ENCODE measurements around the gene KPNA5. TPM values are rescaled to one million over a fixed set of nuclear protein-coding genes. Genes with fewer than 3 reads are reported as not detected.

Gene KPNA5
- total RNA-seq, 1 experiment from 2014 or later: 12.2 TPM

DNA sequence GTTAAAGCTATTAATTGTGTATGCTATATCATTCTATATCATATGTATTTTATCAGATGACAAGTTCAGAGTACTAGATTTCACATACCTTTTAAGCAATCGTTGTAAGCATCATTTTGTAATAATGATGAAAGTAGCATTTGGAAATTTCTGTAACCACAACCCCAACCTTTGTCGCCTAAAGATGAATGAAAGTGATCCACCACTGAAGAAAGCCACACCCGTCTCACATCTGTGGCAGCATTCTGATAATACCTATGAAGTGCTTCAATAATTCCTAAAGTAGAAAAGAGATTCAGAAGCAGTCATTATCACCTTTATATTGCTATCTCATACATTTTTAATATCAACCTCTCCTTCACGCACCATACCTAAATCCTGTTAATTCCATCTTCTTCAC is 29.1 kb upstream of the KPNA5 start:
- no peak for ATAC-seq
- POLR2A ChIA-PET: no interaction called here

DNA sequence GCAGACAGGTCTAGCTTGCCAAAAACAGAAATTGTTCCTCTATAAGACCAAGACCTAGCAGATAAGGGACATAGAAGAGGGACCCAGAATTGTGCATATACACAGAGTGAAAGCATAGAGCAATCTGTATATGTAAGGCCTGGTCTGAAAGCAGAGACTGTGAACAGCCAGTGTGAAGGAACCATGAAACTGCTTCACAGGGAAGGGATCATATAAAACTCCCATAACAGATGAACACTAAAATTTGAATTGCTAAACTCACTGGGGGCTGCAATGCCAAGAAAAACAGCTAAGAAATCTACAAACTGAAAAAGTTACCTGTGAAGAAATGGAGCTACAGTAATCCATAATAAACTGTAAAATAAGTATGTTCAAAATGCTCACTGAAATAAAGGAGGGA is 19.4 kb upstream of the KPNA5 start:
- no peak for ATAC-seq
- no peaks in the 10 kb centered on the region for H3K27me3 Mint-ChIP-seq (ENCODE audit: low read depth)
- H3K9me3 Mint-ChIP-seq: no peaks in the 10 kb centered on the region
- H3K36me3 Mint-ChIP-seq: peaks cover 8% of the 10 kb centered on the region
- ChIA-PET POLR2A (no interaction called here), CTCF (interaction anchor here (0.9 kb wide), 1 partner anchor 17 kb away, joined by 3 read pairs; no protein-coding TSS in a partner anchor)
- TF ChIP-seq TEAD1 (CRISPR knock-in tag; IDR thresholded peaks at IDR 0.05): no peak
- TF ChIP-seq, protein P1, sequence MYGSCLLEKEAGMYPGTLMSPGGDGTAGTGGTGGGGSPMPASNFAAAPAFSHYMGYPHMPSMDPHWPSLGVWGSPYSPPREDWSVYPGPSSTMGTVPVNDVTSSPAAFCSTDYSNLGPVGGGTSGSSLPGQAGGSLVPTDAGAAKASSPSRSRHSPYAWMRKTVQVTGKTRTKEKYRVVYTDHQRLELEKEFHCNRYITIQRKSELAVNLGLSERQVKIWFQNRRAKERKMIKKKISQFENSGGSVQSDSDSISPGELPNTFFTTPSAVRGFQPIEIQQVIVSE (CRISPR knock-in tag; IDR thresholded peaks at IDR 0.05; ENCODE audit: borderline replicate concordance): no peak
- no peak for TF ChIP-seq FOXP1 (CRISPR knock-in tag; IDR thresholded peaks at IDR 0.05; ENCODE audit: borderline replicate concordance)
- TF ChIP-seq, protein P2, sequence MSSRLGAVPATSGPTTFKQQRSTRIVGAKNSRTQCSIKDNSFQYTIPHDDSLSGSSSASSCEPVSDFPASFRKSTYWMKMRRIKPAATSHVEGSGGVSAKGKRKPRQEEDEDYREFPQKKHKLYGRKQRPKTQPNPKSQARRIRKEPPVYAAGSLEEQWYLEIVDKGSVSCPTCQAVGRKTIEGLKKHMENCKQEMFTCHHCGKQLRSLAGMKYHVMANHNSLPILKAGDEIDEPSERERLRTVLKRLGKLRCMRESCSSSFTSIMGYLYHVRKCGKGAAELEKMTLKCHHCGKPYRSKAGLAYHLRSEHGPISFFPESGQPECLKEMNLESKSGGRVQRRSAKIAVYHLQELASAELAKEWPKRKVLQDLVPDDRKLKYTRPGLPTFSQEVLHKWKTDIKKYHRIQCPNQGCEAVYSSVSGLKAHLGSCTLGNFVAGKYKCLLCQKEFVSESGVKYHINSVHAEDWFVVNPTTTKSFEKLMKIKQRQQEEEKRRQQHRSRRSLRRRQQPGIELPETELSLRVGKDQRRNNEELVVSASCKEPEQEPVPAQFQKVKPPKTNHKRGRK (CRISPR knock-in tag; IDR thresholded peaks at IDR 0.05; ENCODE audit: borderline replicate concordance): no peak
- TF ChIP-seq FOXJ3 (CRISPR knock-in tag; IDR thresholded peaks at IDR 0.05; ENCODE audit: borderline replicate concordance): no peak
- TF ChIP-seq, protein P3, sequence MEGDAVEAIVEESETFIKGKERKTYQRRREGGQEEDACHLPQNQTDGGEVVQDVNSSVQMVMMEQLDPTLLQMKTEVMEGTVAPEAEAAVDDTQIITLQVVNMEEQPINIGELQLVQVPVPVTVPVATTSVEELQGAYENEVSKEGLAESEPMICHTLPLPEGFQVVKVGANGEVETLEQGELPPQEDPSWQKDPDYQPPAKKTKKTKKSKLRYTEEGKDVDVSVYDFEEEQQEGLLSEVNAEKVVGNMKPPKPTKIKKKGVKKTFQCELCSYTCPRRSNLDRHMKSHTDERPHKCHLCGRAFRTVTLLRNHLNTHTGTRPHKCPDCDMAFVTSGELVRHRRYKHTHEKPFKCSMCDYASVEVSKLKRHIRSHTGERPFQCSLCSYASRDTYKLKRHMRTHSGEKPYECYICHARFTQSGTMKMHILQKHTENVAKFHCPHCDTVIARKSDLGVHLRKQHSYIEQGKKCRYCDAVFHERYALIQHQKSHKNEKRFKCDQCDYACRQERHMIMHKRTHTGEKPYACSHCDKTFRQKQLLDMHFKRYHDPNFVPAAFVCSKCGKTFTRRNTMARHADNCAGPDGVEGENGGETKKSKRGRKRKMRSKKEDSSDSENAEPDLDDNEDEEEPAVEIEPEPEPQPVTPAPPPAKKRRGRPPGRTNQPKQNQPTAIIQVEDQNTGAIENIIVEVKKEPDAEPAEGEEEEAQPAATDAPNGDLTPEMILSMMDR (IDR thresholded peaks at IDR 0.05): no peak
- no peak for TF ChIP-seq SP1 (CRISPR knock-in tag; conservative IDR thresholded peaks at IDR 0.05)
- TF ChIP-seq, protein P4, sequence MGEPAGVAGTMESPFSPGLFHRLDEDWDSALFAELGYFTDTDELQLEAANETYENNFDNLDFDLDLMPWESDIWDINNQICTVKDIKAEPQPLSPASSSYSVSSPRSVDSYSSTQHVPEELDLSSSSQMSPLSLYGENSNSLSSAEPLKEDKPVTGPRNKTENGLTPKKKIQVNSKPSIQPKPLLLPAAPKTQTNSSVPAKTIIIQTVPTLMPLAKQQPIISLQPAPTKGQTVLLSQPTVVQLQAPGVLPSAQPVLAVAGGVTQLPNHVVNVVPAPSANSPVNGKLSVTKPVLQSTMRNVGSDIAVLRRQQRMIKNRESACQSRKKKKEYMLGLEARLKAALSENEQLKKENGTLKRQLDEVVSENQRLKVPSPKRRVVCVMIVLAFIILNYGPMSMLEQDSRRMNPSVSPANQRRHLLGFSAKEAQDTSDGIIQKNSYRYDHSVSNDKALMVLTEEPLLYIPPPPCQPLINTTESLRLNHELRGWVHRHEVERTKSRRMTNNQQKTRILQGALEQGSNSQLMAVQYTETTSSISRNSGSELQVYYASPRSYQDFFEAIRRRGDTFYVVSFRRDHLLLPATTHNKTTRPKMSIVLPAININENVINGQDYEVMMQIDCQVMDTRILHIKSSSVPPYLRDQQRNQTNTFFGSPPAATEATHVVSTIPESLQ (CRISPR knock-in tag; IDR thresholded peaks at IDR 0.05): no peak
- no peak for TF ChIP-seq TCF7 (CRISPR knock-in tag; IDR thresholded peaks at IDR 0.05; ENCODE audit: low read depth)
- no peak for TF ChIP-seq GABPB1 (CRISPR knock-in tag; IDR thresholded peaks at IDR 0.05)
- no peak for TF ChIP-seq SMAD3 (CRISPR knock-in tag; IDR thresholded peaks at IDR 0.05; ENCODE audit: borderline replicate concordance)
- TF ChIP-seq, protein P5, sequence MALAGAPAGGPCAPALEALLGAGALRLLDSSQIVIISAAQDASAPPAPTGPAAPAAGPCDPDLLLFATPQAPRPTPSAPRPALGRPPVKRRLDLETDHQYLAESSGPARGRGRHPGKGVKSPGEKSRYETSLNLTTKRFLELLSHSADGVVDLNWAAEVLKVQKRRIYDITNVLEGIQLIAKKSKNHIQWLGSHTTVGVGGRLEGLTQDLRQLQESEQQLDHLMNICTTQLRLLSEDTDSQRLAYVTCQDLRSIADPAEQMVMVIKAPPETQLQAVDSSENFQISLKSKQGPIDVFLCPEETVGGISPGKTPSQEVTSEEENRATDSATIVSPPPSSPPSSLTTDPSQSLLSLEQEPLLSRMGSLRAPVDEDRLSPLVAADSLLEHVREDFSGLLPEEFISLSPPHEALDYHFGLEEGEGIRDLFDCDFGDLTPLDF (CRISPR knock-in tag; IDR thresholded peaks at IDR 0.05): no peak
- TF ChIP-seq, protein P6, sequence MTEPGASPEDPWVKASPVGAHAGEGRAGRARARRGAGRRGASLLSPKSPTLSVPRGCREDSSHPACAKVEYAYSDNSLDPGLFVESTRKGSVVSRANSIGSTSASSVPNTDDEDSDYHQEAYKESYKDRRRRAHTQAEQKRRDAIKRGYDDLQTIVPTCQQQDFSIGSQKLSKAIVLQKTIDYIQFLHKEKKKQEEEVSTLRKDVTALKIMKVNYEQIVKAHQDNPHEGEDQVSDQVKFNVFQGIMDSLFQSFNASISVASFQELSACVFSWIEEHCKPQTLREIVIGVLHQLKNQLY (CRISPR knock-in tag; IDR thresholded peaks at IDR 0.05): no peak
- TF ChIP-seq ZNF317 (CRISPR knock-in tag; IDR thresholded peaks at IDR 0.05; ENCODE audit: borderline replicate concordance, low read depth): no peak
- TF ChIP-seq, protein P7, sequence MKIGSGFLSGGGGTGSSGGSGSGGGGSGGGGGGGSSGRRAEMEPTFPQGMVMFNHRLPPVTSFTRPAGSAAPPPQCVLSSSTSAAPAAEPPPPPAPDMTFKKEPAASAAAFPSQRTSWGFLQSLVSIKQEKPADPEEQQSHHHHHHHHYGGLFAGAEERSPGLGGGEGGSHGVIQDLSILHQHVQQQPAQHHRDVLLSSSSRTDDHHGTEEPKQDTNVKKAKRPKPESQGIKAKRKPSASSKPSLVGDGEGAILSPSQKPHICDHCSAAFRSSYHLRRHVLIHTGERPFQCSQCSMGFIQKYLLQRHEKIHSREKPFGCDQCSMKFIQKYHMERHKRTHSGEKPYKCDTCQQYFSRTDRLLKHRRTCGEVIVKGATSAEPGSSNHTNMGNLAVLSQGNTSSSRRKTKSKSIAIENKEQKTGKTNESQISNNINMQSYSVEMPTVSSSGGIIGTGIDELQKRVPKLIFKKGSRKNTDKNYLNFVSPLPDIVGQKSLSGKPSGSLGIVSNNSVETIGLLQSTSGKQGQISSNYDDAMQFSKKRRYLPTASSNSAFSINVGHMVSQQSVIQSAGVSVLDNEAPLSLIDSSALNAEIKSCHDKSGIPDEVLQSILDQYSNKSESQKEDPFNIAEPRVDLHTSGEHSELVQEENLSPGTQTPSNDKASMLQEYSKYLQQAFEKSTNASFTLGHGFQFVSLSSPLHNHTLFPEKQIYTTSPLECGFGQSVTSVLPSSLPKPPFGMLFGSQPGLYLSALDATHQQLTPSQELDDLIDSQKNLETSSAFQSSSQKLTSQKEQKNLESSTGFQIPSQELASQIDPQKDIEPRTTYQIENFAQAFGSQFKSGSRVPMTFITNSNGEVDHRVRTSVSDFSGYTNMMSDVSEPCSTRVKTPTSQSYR (CRISPR knock-in tag; IDR thresholded peaks at IDR 0.05): no peak
- TF ChIP-seq, protein P8, sequence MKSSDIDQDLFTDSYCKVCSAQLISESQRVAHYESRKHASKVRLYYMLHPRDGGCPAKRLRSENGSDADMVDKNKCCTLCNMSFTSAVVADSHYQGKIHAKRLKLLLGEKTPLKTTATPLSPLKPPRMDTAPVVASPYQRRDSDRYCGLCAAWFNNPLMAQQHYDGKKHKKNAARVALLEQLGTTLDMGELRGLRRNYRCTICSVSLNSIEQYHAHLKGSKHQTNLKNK (CRISPR knock-in tag; IDR thresholded peaks at IDR 0.05): no peak
- no peak for TF ChIP-seq ZNF416 (CRISPR knock-in tag; IDR thresholded peaks at IDR 0.05)
- TF ChIP-seq, protein P9, sequence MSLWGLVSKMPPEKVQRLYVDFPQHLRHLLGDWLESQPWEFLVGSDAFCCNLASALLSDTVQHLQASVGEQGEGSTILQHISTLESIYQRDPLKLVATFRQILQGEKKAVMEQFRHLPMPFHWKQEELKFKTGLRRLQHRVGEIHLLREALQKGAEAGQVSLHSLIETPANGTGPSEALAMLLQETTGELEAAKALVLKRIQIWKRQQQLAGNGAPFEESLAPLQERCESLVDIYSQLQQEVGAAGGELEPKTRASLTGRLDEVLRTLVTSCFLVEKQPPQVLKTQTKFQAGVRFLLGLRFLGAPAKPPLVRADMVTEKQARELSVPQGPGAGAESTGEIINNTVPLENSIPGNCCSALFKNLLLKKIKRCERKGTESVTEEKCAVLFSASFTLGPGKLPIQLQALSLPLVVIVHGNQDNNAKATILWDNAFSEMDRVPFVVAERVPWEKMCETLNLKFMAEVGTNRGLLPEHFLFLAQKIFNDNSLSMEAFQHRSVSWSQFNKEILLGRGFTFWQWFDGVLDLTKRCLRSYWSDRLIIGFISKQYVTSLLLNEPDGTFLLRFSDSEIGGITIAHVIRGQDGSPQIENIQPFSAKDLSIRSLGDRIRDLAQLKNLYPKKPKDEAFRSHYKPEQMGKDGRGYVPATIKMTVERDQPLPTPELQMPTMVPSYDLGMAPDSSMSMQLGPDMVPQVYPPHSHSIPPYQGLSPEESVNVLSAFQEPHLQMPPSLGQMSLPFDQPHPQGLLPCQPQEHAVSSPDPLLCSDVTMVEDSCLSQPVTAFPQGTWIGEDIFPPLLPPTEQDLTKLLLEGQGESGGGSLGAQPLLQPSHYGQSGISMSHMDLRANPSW (CRISPR knock-in tag; conservative IDR thresholded peaks at IDR 0.05; ENCODE audit: low read depth): no peak
- H3K4me1 Mint-ChIP-seq: peaks cover 7% of the 10 kb centered on the region
- H3K27ac Mint-ChIP-seq: no peak overlapping the region
- DNase-seq (ENCODE audit: low spot score): no peak
- no peak overlapping the region for H3K4me3 Mint-ChIP-seq

More for the DNA sequence above, 29.1 kb upstream of the KPNA5 start:
- TF ChIP-seq SP1 (CRISPR knock-in tag; conservative IDR thresholded peaks at IDR 0.05): no peak
- TF ChIP-seq, protein P8 (CRISPR knock-in tag; IDR thresholded peaks at IDR 0.05): no peak
- TF ChIP-seq ZNF121 (CRISPR knock-in tag; IDR thresholded peaks at IDR 0.05): no peak
- no peaks in the 10 kb centered on the region for H3K27me3 Mint-ChIP-seq (ENCODE audit: low read depth)
- H3K4me1 Mint-ChIP-seq: no peaks in the 10 kb centered on the region
- no peak for DNase-seq (ENCODE audit: low spot score)
- H3K4me3 Mint-ChIP-seq: no peak overlapping the region
- CTCF ChIA-PET: no interaction called here
- no peaks in the 10 kb centered on the region for H3K9me3 Mint-ChIP-seq
- H3K36me3 Mint-ChIP-seq: peaks cover 10% of the 10 kb centered on the region
- H3K27ac Mint-ChIP-seq: no peak overlapping the region
